Measurements from ENCODE around the gene IMP4.

GRCh38 chr2:130316596-130316995 lies 26.1 kb upstream of the IMP4 start:
- TF ChIP-seq, protein P1, sequence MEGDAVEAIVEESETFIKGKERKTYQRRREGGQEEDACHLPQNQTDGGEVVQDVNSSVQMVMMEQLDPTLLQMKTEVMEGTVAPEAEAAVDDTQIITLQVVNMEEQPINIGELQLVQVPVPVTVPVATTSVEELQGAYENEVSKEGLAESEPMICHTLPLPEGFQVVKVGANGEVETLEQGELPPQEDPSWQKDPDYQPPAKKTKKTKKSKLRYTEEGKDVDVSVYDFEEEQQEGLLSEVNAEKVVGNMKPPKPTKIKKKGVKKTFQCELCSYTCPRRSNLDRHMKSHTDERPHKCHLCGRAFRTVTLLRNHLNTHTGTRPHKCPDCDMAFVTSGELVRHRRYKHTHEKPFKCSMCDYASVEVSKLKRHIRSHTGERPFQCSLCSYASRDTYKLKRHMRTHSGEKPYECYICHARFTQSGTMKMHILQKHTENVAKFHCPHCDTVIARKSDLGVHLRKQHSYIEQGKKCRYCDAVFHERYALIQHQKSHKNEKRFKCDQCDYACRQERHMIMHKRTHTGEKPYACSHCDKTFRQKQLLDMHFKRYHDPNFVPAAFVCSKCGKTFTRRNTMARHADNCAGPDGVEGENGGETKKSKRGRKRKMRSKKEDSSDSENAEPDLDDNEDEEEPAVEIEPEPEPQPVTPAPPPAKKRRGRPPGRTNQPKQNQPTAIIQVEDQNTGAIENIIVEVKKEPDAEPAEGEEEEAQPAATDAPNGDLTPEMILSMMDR (IDR thresholded peaks at IDR 0.05; ENCODE audit: poor library complexity, severe bottlenecking): no peak
- TF ChIP-seq MXI1 (conservative IDR thresholded peaks at IDR 0.05; ENCODE audit: poor library complexity, severe bottlenecking) (no peak), EP300 (conservative IDR thresholded peaks at IDR 0.05; ENCODE audit: poor library complexity, severe bottlenecking) (no peak), EZH2 (IDR thresholded peaks at IDR 0.05; ENCODE audit: borderline replicate concordance, insufficient read depth, low read length, poor library complexity, severe bottlenecking) (no peak), TAF1 (IDR thresholded peaks at IDR 0.05; ENCODE audit: low read depth) (no peak), POLR2AphosphoS5 (IDR thresholded peaks at IDR 0.05) (no peak), RAD21 (conservative IDR thresholded peaks at IDR 0.05) (no peak), SMC3 (conservative IDR thresholded peaks at IDR 0.05; ENCODE audit: poor library complexity) (no peak)
- TF ChIP-seq, protein P2, sequence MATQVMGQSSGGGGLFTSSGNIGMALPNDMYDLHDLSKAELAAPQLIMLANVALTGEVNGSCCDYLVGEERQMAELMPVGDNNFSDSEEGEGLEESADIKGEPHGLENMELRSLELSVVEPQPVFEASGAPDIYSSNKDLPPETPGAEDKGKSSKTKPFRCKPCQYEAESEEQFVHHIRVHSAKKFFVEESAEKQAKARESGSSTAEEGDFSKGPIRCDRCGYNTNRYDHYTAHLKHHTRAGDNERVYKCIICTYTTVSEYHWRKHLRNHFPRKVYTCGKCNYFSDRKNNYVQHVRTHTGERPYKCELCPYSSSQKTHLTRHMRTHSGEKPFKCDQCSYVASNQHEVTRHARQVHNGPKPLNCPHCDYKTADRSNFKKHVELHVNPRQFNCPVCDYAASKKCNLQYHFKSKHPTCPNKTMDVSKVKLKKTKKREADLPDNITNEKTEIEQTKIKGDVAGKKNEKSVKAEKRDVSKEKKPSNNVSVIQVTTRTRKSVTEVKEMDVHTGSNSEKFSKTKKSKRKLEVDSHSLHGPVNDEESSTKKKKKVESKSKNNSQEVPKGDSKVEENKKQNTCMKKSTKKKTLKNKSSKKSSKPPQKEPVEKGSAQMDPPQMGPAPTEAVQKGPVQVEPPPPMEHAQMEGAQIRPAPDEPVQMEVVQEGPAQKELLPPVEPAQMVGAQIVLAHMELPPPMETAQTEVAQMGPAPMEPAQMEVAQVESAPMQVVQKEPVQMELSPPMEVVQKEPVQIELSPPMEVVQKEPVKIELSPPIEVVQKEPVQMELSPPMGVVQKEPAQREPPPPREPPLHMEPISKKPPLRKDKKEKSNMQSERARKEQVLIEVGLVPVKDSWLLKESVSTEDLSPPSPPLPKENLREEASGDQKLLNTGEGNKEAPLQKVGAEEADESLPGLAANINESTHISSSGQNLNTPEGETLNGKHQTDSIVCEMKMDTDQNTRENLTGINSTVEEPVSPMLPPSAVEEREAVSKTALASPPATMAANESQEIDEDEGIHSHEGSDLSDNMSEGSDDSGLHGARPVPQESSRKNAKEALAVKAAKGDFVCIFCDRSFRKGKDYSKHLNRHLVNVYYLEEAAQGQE (IDR thresholded peaks at IDR 0.05; ENCODE audit: borderline replicate concordance): no peak

All from neural cell (in vitro differentiated cells).